ENCODE results near the gene MMD2. TPM values are rescaled to one million over a fixed set of nuclear protein-coding genes. Genes with fewer than 3 reads are reported as not detected.

The MMD2 gene
- total and polyA plus RNA-seq, 2 experiments from 2014 or later, result 0.11 to 0.38 TPM

GRCh38 chr7:4905171-4905570 lies 53.8 kb downstream of the MMD2 start (continued):
- TF ChIP-seq STAT1 (IDR thresholded peaks at IDR 0.05; ENCODE audit: unreplicated experiment) (no peak), POLR2AphosphoS5 (IDR thresholded peaks at IDR 0.05; ENCODE audit: low read depth) (no peak)

- no peaks in the 10 kb centered on the region for H3K36me3 Mint-ChIP-seq (ENCODE audit: low read depth)
Measured at GRCh38 chr7:4904346-4904745, 54.6 kb downstream of the MMD2 start.

More at GRCh38 chr7:4904346-4904745, 54.6 kb downstream of the MMD2 start:
- no peak for TF ChIP-seq JUNB (IDR thresholded peaks at IDR 0.05; ENCODE audit: unreplicated experiment)
- TF ChIP-seq POLR2AphosphoS5 (IDR thresholded peaks at IDR 0.05; ENCODE audit: low read depth), result no peak
- TF ChIP-seq CTCF (conservative IDR thresholded peaks at IDR 0.05; ENCODE audit: low read depth in 2 of 2), result no peak
- no peak for TF ChIP-seq ZNF462 (CRISPR knock-in tag; IDR thresholded peaks at IDR 0.05)
- no peak for TF ChIP-seq ETS1 (IDR thresholded peaks at IDR 0.05)
- no peak for TF ChIP-seq STAT1 (IDR thresholded peaks at IDR 0.05; ENCODE audit: unreplicated experiment)
- no peak overlapping the region for H3K27ac Mint-ChIP-seq
- Histone ChIP-seq H3K4me2 (no peak overlapping the region), H2AFZ (no peak overlapping the region), H3K9me2 (ENCODE audit: insufficient read depth) (no peaks in the 10 kb centered on the region), H3K36me3 (ENCODE audit: insufficient read depth) (no peaks in the 10 kb centered on the region), H4K20me1 (replicated peaks; ENCODE audit: insufficient read depth) (no peaks in the 10 kb centered on the region), H3K79me2 (replicated peaks; ENCODE audit: insufficient read depth) (no peaks in the 10 kb centered on the region), H3K4me3 (no peak overlapping the region), H3F3A (replicated peaks; ENCODE audit: low read depth) (no peaks in the 10 kb centered on the region), H3K4me1 (ENCODE audit: insufficient read depth) (no peaks in the 10 kb centered on the region), H3K27me3 (ENCODE audit: insufficient read depth) (no peaks in the 10 kb centered on the region), H3K27ac (ENCODE audit: low read depth) (no peak overlapping the region)
- DNase-seq (ENCODE audit: low spot score), result no peak
- H3K9me3 Mint-ChIP-seq, result peaks cover 21% of the 10 kb centered on the region
- no peaks in the 10 kb centered on the region for H3K4me1 Mint-ChIP-seq
- peaks cover 4% of the 10 kb centered on the region for H3K27me3 Mint-ChIP-seq (ENCODE audit: insufficient read depth, low read depth, poor library complexity)
- no peak overlapping the region for H3K4me3 Mint-ChIP-seq
- no peak for ATAC-seq

All from GM23338 (cell line).